ENCODE measurements around the gene SLC43A2. TPM values are rescaled to one million over a fixed set of nuclear protein-coding genes. Genes with fewer than 3 reads are reported as not detected.

SLC43A2 gene
- total RNA-seq, 1 experiment from 2014 or later = 12.9 TPM

- H3K56ac ChIP-seq (ENCODE audit: insufficient read length, low read depth, low read length) = no peak overlapping the region
- peaks cover 8% of the 10 kb centered on the region for H3K79me1 ChIP-seq (ENCODE audit: insufficient read depth, low read depth, low read length, poor library complexity, severe bottlenecking)
- no peak overlapping the region for H4K8ac ChIP-seq (replicated peaks; ENCODE audit: insufficient read length, low read depth, low read length)
- no peaks in the 10 kb centered on the region for H3K9me3 ChIP-seq (ENCODE audit: control insufficient read depth, low read depth, low read length)
- H3K36me3 Mint-ChIP-seq (ENCODE audit: insufficient read depth in 1 of 3, low read depth in 3 of 3) = peaks cover 25 to 68% (median 46%) of the 10 kb centered on the region in 3 experiments; a peak in 6 of 7 replicates
- H3K4ac ChIP-seq (ENCODE audit: low read depth, low read length) = no peak overlapping the region
- H4K5ac ChIP-seq (ENCODE audit: insufficient read length, low read depth, low read length) = no peak overlapping the region
- H3K4me1 ChIP-seq (ENCODE audit: insufficient read depth, low read length) = no peaks in the 10 kb centered on the region
- H3K4me1 Mint-ChIP-seq = peaks cover 0 to 13% of the 10 kb centered on the region in 2 experiments; a peak in 3 of 4 replicates
- H3K14ac ChIP-seq (ENCODE audit: insufficient read depth, low read length) = no peak overlapping the region
- peak overlapping the region in 2 of 3 experiments; percentile 43 to 85; a peak in 2 of 7 replicates for H3K27ac Mint-ChIP-seq
- H2AK5ac ChIP-seq (ENCODE audit: insufficient read length, low read length) = no peak overlapping the region
- H3T11ph ChIP-seq (ENCODE audit: low read length) = no peak overlapping the region
- H3K23ac ChIP-seq (ENCODE audit: insufficient read length, low read depth, low read length) = no peak overlapping the region
- no peak overlapping the region for H2BK120ac ChIP-seq (ENCODE audit: low read depth, low read length, poor library complexity, severe bottlenecking)
- no peak overlapping the region for H3K9ac ChIP-seq (ENCODE audit: extremely low read depth, insufficient read length, low read length)
- H3K9me3 Mint-ChIP-seq = no peaks in the 10 kb centered on the region
- no peak overlapping the region for H2BK20ac ChIP-seq (ENCODE audit: low read depth, low read length, poor library complexity, severe bottlenecking)
- H3K23me2 ChIP-seq (ENCODE audit: insufficient read length, low read depth, low read length, poor library complexity, severe bottlenecking) = no peaks in the 10 kb centered on the region
- H3K4me2 ChIP-seq (ENCODE audit: insufficient read depth, insufficient read length, low read length) = no peak overlapping the region
- H3K18ac ChIP-seq (ENCODE audit: insufficient read length, low read depth, low read length) = no peak overlapping the region
- WGBS (ENCODE audit: extremely low coverage, insufficient read length, low lambda C conversion rate) = no CpG with 5 or more reads among the region's 12 CpGs
- TF ChIP-seq CTCF (conservative IDR thresholded peaks at IDR 0.05) = no peak
- H2BK5ac ChIP-seq (ENCODE audit: insufficient read length, low read length) = no peak overlapping the region
- H3K27me3 Mint-ChIP-seq (ENCODE audit: low read depth) = no peaks in the 10 kb centered on the region
- H2AFZ ChIP-seq (ENCODE audit: low read length) = no peak overlapping the region
- no peak overlapping the region for H2BK15ac ChIP-seq (ENCODE audit: low read depth, low read length)
- no peak for DNase-seq
- no peak overlapping the region for H4K91ac ChIP-seq (ENCODE audit: insufficient read length, low read depth, low read length)
- H3K27me3 ChIP-seq (ENCODE audit: insufficient read depth, low read length) = no peaks in the 10 kb centered on the region
- no peak overlapping the region; a peak in 1 of 5 replicates for H3K4me3 Mint-ChIP-seq
- no peak overlapping the region for H2BK12ac ChIP-seq (ENCODE audit: insufficient read length, low read depth, low read length)
- no peaks in the 10 kb centered on the region; the same call in 1 of the 2 replicates for H3K79me2 ChIP-seq (ENCODE audit: insufficient read depth, low read length)
- no peaks in the 10 kb centered on the region for H4K20me1 ChIP-seq (ENCODE audit: control insufficient read depth, insufficient read depth, insufficient read length)
- no peak overlapping the region for H3K27ac ChIP-seq (ENCODE audit: insufficient read length, low read depth, low read length)
Measured at GRCh38 chr17:1553354-1554266, 75.0 kb downstream of the SLC43A2 start.

Data from H9 (cell line).